ENCODE measurements around the gene CFAP74.

DNA sequence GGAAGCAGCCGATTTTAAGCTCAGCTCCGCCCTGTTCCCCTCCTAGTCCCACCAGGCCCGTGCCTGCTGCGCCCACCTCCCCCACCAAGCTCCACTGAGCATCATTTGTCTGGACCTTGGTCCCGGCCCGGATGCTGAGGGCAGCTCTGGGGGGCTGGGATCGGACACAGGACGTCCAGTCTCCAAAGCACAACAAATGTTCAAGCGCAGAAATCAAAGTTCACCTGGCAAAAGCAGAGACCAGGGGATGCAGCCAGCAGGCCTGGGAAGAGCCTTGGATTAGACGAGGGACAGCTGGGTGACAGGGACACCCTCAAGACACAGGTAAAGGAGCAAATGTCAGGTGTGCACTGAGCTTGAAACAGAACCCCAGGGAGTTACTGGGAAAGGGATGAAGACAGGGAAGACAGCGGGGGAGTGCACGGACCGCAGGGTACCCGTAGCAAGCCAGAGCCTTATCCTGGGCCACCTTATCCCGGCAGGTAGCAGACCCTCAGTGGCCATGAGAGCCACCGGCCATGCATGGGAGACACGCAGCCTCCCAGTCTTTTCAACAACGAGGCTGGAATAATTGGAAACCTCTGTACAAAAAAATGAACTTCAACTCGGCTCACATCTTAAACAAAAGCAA, 62.3 kb downstream of the CFAP74 start:
- TF ChIP-seq, protein P1, sequence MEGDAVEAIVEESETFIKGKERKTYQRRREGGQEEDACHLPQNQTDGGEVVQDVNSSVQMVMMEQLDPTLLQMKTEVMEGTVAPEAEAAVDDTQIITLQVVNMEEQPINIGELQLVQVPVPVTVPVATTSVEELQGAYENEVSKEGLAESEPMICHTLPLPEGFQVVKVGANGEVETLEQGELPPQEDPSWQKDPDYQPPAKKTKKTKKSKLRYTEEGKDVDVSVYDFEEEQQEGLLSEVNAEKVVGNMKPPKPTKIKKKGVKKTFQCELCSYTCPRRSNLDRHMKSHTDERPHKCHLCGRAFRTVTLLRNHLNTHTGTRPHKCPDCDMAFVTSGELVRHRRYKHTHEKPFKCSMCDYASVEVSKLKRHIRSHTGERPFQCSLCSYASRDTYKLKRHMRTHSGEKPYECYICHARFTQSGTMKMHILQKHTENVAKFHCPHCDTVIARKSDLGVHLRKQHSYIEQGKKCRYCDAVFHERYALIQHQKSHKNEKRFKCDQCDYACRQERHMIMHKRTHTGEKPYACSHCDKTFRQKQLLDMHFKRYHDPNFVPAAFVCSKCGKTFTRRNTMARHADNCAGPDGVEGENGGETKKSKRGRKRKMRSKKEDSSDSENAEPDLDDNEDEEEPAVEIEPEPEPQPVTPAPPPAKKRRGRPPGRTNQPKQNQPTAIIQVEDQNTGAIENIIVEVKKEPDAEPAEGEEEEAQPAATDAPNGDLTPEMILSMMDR (IDR thresholded peaks at IDR 0.05; ENCODE audit: poor library complexity, severe bottlenecking): no peak
- TF ChIP-seq SMC3 (conservative IDR thresholded peaks at IDR 0.05; ENCODE audit: poor library complexity): no peak
- TF ChIP-seq EZH2 (IDR thresholded peaks at IDR 0.05; ENCODE audit: borderline replicate concordance, insufficient read depth, low read length, poor library complexity, severe bottlenecking): no peak
- TF ChIP-seq EP300 (conservative IDR thresholded peaks at IDR 0.05; ENCODE audit: poor library complexity, severe bottlenecking): no peak
- no peak for TF ChIP-seq TAF1 (IDR thresholded peaks at IDR 0.05; ENCODE audit: low read depth)

Measured in neural cell (in vitro differentiated cells).